HepG2 (cell line): Measurements from ENCODE around the gene SKIDA1. TPM values are rescaled to one million over a fixed set of nuclear protein-coding genes. Genes with fewer than 3 reads are reported as not detected.
A peak's percentile ranks its signal among the peaks of the same experiment; 100 is the strongest.

Experiments used
- ATM ChIP-seq: fragments of 450-650 bp; IDR thresholded peaks from 2 replicates; pipeline ENCODE4 v1.7.1; 2017; ENCODE audit warnings: mild to moderate bottlenecking, borderline replicate concordance
- HDAC1 ChIP-seq: sonication (generic); formaldehyde crosslinking; IDR thresholded peaks from 2 replicates; pipeline ENCODE4 v1.5.1; 2020; ENCODE audit warnings: mild to moderate bottlenecking, missing genetic modification reagents
- HIVEP1 ChIP-seq: sonication (generic); formaldehyde crosslinking; IDR thresholded peaks from 2 replicates; pipeline ENCODE4 v1.4.0; 2020; ENCODE audit warnings: mild to moderate bottlenecking, missing genetic modification reagents
- HNRNPH1 ChIP-seq: fragments of 200-400 bp; formaldehyde crosslinking; optimal IDR thresholded peaks from 2 replicates; pipeline ENCODE3; 2017; ENCODE audit warnings: mild to moderate bottlenecking, low read depth, low read length
- JARID2 ChIP-seq: sonication (generic); formaldehyde crosslinking; IDR thresholded peaks from 2 replicates; pipeline ENCODE4 v1.8.1; 2023; ENCODE audit warnings: missing genetic modification reagents, inconsistent platforms; ENCODE audit not compliant: insufficient replicate concordance
- KDM4B ChIP-seq: sonication (generic); formaldehyde crosslinking; IDR thresholded peaks from 2 replicates; pipeline ENCODE4 v1.4.0; 2020; ENCODE audit warnings: missing genetic modification reagents
- KLF11 ChIP-seq: IDR thresholded peaks from 2 replicates; pipeline ENCODE4 v1.6.1; 2016; ENCODE audit warnings: missing compliant biosample characterization
- KMT2B ChIP-seq: IDR thresholded peaks from 2 replicates; pipeline ENCODE4 v1.6.1; 2016; ENCODE audit warnings: missing genetic modification reagents, missing compliant biosample characterization
- SP5 ChIP-seq: IDR thresholded peaks from 2 replicates; pipeline ENCODE4 v1.6.1; 2016; ENCODE audit warnings: low read depth, borderline replicate concordance
- YEATS2 ChIP-seq: sonication (generic); formaldehyde crosslinking; IDR thresholded peaks from 2 replicates; pipeline ENCODE4 v1.4.0; 2020; ENCODE audit warnings: missing genetic modification reagents, borderline replicate concordance
- ZBTB26 ChIP-seq: IDR thresholded peaks from 2 replicates; pipeline ENCODE4 v1.6.1; 2016; ENCODE audit warnings: missing compliant biosample characterization, missing genetic modification reagents, borderline replicate concordance
- ZNF101 ChIP-seq: sonication (generic); formaldehyde crosslinking; IDR thresholded peaks from 2 replicates; pipeline ENCODE4 v1.4.0; 2020; ENCODE audit warnings: mild to moderate bottlenecking, low read depth, missing genetic modification reagents, borderline replicate concordance
- ZNF337 ChIP-seq: sonication (generic); formaldehyde crosslinking; IDR thresholded peaks from 2 replicates; pipeline ENCODE4 v1.5.1; 2020; ENCODE audit warnings: missing genetic modification reagents, low read depth, mild to moderate bottlenecking, borderline replicate concordance
- ZNF33B ChIP-seq: sonication (generic); formaldehyde crosslinking; IDR thresholded peaks from 2 replicates; pipeline ENCODE4 v1.5.1; 2020; ENCODE audit warnings: mild to moderate bottlenecking, missing genetic modification reagents
- ZNF441 ChIP-seq: sonication (generic); formaldehyde crosslinking; IDR thresholded peaks from 2 replicates; pipeline ENCODE4 v1.7.0; 2021; ENCODE audit warnings: missing genetic modification reagents, borderline replicate concordance
- ZNF549 ChIP-seq: sonication (generic); formaldehyde crosslinking; IDR thresholded peaks from 2 replicates; pipeline ENCODE4 v1.5.0; 2020; ENCODE audit warnings: missing genetic modification reagents
- ZNF710 ChIP-seq: sonication (generic); formaldehyde crosslinking; IDR thresholded peaks from 2 replicates; pipeline ENCODE4 v1.5.0; 2020; ENCODE audit warnings: mild to moderate bottlenecking, missing genetic modification reagents, borderline replicate concordance
- ZNF792 ChIP-seq: IDR thresholded peaks from 2 replicates; pipeline ENCODE4 v1.6.1; 2016
- polyA plus RNA-seq, 8 experiments: library from polyadenylated mRNA; depleted of rRNA in 3 of 8; stranded (reverse) in 7 of 8; unstranded in 1 of 8; fragments of >200 nt; fragmentation: Illumina TruSeq in 4 of 8; extraction: Trizol in 4 of 8; gene quantifications; 2 replicates each; pipeline versions ENCODE4 v1.2.1 to v1.2.3, GENCODE V29; 2011 to 2016; ENCODE audit warnings: low read depth in 4 of 8, missing spikeins in 1 of 8, mixed read lengths in 1 of 8; ENCODE audit not compliant: insufficient read depth in 1 of 8
- total RNA-seq, 5 experiments: library from RNA; depleted of rRNA; stranded (reverse); fragments of >200 nt; fragmentation: Illumina TruSeq; extraction: Trizol; gene quantifications; 2 replicates each; pipeline ENCODE4 v1.2.3, GENCODE V29; 2016; ENCODE audit warnings: low read depth in 1 of 5
- TF ChIP-seq, protein P1 (sequence below): sonication (generic); formaldehyde crosslinking; IDR thresholded peaks from 2 replicates; pipeline ENCODE4 v1.4.0; 2020; ENCODE audit warnings: mild to moderate bottlenecking, missing genetic modification reagents
- TF ChIP-seq, protein P2 (sequence below): sonication (generic); formaldehyde crosslinking; conservative IDR thresholded peaks from 2 replicates; pipeline ENCODE4 v1.4.0; 2020; ENCODE audit warnings: missing genetic modification reagents

The SKIDA1 gene
- total and polyA plus RNA-seq, 2 of the 13 experiments (the other 11 are each of a cell fraction or from before 2014, with no cell fraction given) = 0.73 to 1.5 TPM

- no peak for TF ChIP-seq ZNF101 (CRISPR knock-in tag)
- no peak for TF ChIP-seq ZNF337 (CRISPR knock-in tag)
- peak; percentile 99 for TF ChIP-seq SP5 (CRISPR knock-in tag)
- peak; percentile 96 for TF ChIP-seq HIVEP1 (CRISPR knock-in tag)
- peak; percentile 80; the same call in 1 of the 2 replicates for TF ChIP-seq YEATS2 (CRISPR knock-in tag)
- peak; percentile 85; the same call in 1 of the 2 replicates for TF ChIP-seq ZNF441 (CRISPR knock-in tag)
- TF ChIP-seq KMT2B (CRISPR knock-in tag) = peak; percentile 81
- TF ChIP-seq, protein P1, sequence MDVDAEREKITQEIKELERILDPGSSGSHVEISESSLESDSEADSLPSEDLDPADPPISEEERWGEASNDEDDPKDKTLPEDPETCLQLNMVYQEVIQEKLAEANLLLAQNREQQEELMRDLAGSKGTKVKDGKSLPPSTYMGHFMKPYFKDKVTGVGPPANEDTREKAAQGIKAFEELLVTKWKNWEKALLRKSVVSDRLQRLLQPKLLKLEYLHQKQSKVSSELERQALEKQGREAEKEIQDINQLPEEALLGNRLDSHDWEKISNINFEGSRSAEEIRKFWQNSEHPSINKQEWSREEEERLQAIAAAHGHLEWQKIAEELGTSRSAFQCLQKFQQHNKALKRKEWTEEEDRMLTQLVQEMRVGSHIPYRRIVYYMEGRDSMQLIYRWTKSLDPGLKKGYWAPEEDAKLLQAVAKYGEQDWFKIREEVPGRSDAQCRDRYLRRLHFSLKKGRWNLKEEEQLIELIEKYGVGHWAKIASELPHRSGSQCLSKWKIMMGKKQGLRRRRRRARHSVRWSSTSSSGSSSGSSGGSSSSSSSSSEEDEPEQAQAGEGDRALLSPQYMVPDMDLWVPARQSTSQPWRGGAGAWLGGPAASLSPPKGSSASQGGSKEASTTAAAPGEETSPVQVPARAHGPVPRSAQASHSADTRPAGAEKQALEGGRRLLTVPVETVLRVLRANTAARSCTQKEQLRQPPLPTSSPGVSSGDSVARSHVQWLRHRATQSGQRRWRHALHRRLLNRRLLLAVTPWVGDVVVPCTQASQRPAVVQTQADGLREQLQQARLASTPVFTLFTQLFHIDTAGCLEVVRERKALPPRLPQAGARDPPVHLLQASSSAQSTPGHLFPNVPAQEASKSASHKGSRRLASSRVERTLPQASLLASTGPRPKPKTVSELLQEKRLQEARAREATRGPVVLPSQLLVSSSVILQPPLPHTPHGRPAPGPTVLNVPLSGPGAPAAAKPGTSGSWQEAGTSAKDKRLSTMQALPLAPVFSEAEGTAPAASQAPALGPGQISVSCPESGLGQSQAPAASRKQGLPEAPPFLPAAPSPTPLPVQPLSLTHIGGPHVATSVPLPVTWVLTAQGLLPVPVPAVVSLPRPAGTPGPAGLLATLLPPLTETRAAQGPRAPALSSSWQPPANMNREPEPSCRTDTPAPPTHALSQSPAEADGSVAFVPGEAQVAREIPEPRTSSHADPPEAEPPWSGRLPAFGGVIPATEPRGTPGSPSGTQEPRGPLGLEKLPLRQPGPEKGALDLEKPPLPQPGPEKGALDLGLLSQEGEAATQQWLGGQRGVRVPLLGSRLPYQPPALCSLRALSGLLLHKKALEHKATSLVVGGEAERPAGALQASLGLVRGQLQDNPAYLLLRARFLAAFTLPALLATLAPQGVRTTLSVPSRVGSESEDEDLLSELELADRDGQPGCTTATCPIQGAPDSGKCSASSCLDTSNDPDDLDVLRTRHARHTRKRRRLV = no peak
- no peak for TF ChIP-seq ZNF549
- TF ChIP-seq ZBTB26 (CRISPR knock-in tag) = peak; percentile 99
- TF ChIP-seq, protein P2, sequence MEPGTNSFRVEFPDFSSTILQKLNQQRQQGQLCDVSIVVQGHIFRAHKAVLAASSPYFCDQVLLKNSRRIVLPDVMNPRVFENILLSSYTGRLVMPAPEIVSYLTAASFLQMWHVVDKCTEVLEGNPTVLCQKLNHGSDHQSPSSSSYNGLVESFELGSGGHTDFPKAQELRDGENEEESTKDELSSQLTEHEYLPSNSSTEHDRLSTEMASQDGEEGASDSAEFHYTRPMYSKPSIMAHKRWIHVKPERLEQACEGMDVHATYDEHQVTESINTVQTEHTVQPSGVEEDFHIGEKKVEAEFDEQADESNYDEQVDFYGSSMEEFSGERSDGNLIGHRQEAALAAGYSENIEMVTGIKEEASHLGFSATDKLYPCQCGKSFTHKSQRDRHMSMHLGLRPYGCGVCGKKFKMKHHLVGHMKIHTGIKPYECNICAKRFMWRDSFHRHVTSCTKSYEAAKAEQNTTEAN (CRISPR knock-in tag) = no peak
- TF ChIP-seq ZNF792 = peak; percentile 90; the same call in 1 of the 2 replicates
- TF ChIP-seq ZNF710 (CRISPR knock-in tag) = peak; percentile 100
- peak; percentile 94 for TF ChIP-seq JARID2
- TF ChIP-seq KLF11 (CRISPR knock-in tag) = peak; percentile 75; the same call in 1 of the 2 replicates
- TF ChIP-seq HNRNPH1 = no peak
- TF ChIP-seq ZNF33B (CRISPR knock-in tag) = 0 out of 2 replicates have a peak, but pooled peaks have one; percentile 47
- TF ChIP-seq KDM4B (CRISPR knock-in tag) = peak; percentile 97
- peak; percentile 100 for TF ChIP-seq HDAC1 (CRISPR knock-in tag)
- TF ChIP-seq ATM = no peak
These were observed 19.7 kb downstream of the SKIDA1 start (continued) for GRCh38 chr10:21505711-21506278.
